HEK293 (cell line): ENCODE measurements around the gene RNF41.
"Not testable (repeated sequence)": the region's sequence is repeated elsewhere in the genome, so short reads cannot be mapped to it uniquely, and the experiment has no call there.

Experiments used
- CTCF ChIP-seq: fragments of 450-650 bp; formaldehyde crosslinking; IDR thresholded peaks from 2 replicates; pipeline ENCODE4 v1.5.1; 2016; ENCODE audit warnings: missing biosample characterization, missing genetic modification characterization
- KLF10 ChIP-seq: fragments of 450-650 bp; IDR thresholded peaks from 2 replicates; pipeline ENCODE4 v1.5.1; 2018; ENCODE audit warnings: missing biosample characterization, mild to moderate bottlenecking, missing genetic modification characterization
- PRDM4 ChIP-seq: fragments of 450-650 bp; formaldehyde crosslinking; IDR thresholded peaks from 2 replicates; pipeline ENCODE4 v1.5.1; 2017; ENCODE audit warnings: missing biosample characterization, missing genetic modification characterization
- TCF7L2 ChIP-seq: IDR thresholded peaks from 2 replicates; pipeline ENCODE4 v1.6.1; 2011; ENCODE audit warnings: low read depth, mild to moderate bottlenecking, inconsistent platforms, low read length, moderate library complexity, borderline replicate concordance
- ZBTB7A ChIP-seq: fragments of 450-650 bp; formaldehyde crosslinking; IDR thresholded peaks from 2 replicates; pipeline ENCODE4 v1.5.1; 2016; ENCODE audit warnings: low read depth, missing biosample characterization, missing genetic modification characterization
- ZNF174 ChIP-seq: fragments of 450-650 bp; formaldehyde crosslinking; IDR thresholded peaks from 2 replicates; pipeline ENCODE4 v1.5.0; 2017; ENCODE audit warnings: missing biosample characterization, mild to moderate bottlenecking, missing genetic modification characterization
- ZNF19 ChIP-seq: fragments of 450-650 bp; formaldehyde crosslinking; IDR thresholded peaks from 2 replicates; pipeline ENCODE4; 2016; ENCODE audit warnings: missing biosample characterization, missing genetic modification characterization, low read depth
- ZNF274 ChIP-seq, 2 experiments: fragments of 200-500 bp in 1 of 2; fragments of 450-650 bp in 1 of 2; sonication (Bioruptor generic) in 1 of 2; formaldehyde crosslinking in 1 of 2; IDR thresholded peaks; 2 replicates each; pipeline versions ENCODE4 v1.5.1 to v1.6.1; 2014 to 2016; ENCODE audit warnings: borderline replicate concordance in 1 of 2, inconsistent platforms in 1 of 2, low read length in 1 of 2, missing biosample characterization in 1 of 2, missing genetic modification characterization in 1 of 2
- ZNF623 ChIP-seq: fragments of 450-650 bp; formaldehyde crosslinking; IDR thresholded peaks from 2 replicates; pipeline ENCODE4 v1.5.1; 2016; ENCODE audit warnings: missing biosample characterization, missing genetic modification characterization

- 0 out of 2 replicates have a peak, but pooled peaks have one; percentile 38 for TF ChIP-seq CTCF (tag by site-specific recombination)
- not testable (repeated sequence) for TF ChIP-seq ZNF274 (IDR thresholded peaks at IDR 0.05; ENCODE audit: low read length); ZNF274 (tag by site-specific recombination; IDR thresholded peaks at IDR 0.05; ENCODE audit: borderline replicate concordance); ZBTB7A (tag by site-specific recombination); ZNF19; PRDM4 (tag by site-specific recombination); TCF7L2; ZNF174 (tag by site-specific recombination); KLF10; ZNF623 (tag by site-specific recombination)
Observed at GRCh38 chr12:56262955-56263354, 41.2 kb upstream of the RNF41 start.
